Fibroblast of the conjunctiva (primary cell): Measurements from ENCODE around the gene SPIB.
"Not testable (repeated sequence)": the region's sequence is repeated elsewhere in the genome, so short reads cannot be mapped to it uniquely, and the experiment has no call there.

Experiments
- DNase-seq: peaks from one replicate; pipeline ENCODE4 v3.0.0-alpha.2; 2010; ENCODE audit warnings: low read depth

Gene SPIB

DNA sequence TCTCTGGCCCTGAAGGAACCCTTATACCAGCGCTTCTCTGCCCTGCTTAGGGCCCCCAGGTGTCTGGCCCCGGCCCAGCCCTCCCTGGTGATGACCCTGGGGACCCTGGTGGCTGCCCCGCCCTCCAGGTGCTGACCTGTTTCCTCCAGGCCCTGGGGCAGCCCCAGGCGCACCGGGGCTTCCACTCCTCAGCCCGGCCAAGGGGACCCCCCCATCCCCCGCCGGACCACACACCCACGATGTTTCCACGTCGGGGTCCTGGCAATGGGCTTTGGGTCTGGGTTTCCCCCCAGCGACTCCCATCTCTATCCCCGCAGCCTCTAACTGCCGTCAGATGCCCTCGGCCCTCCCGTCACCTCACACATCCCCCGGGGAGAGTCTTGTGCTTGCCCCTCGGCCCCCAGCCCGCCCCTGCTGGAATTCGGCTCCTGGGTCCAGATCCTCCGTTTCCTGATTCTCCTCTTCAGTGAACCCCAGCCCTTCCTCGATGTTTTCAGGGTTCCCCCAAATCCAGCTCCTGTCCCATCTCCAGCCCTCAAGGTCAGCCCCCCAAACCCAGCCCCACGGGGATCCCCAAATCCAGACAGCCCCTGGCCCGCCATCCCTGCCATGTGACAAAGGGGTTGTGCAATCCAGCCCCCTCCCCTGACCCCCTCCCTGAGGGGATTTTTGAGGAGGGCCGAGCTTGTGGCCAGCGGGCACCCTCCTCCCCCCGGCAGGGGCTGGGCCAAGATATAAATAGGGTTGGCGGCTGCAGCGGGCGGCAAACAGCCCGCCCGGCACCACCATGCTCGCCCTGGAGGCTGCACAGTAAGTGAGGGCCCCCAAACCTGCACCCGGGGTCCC, at the start of gene SPIB:
Gene SPIB, plus strand, starts transcription at position 763 of the 846 bp plus-strand sequence. Its CDS starts 25 bp downstream, at position 788.
- DNase-seq: no peak

GRCh38 chr19:50371914-50372475, 46.7 kb upstream of the SPIB start:
- DNase-seq: no peak

DNA sequence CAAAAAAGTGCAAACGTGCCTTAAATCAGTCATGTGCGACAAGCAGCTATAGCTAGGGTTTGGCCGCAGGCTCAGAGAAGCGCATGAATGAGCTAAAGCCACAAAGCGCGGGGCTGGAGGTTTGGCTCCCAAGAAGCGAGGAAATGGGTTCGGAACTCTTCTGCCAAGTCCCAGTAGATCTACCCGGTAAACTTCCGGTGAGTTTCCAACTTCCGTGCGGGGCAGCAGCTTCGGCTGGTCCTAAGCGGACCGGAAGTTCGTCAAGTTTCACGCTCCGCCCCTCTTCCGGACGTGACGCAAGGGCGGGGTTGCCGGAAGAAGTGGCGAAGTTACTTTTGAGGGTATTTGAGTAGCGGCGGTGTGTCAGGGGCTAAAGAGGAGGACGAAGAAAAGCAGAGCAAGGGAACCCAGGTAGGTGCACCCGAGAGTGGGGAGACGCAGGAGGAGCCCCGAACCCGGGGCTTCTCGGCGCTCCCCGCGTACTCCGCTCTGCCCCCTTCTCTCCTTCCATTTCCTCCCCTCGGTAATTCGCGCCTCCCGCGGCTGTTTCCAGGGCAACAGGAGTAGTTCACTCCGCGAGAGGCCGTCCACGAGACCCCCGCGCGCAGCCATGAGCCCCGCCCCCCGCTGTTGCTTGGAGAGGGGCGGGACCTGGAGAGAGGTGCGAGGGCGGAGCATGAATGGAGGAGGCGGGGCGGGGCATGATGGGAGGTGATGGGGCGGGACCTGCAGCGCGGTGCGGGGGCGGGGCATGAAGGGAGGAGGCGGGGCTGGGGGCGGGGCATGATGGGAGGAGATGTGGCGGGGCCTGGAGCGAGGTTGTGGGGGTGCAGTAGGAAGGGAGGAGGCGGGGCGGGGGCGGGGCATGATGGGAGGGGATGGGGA, 42.3 kb upstream of the SPIB start, which contains the start of gene NR1H2:
Gene NR1H2, plus strand, starts transcription at position 292 of the 885 bp plus-strand sequence. CDS start 1,149 bp downstream, outside the sequence.
- peak; percentile 97 for DNase-seq

DNA sequence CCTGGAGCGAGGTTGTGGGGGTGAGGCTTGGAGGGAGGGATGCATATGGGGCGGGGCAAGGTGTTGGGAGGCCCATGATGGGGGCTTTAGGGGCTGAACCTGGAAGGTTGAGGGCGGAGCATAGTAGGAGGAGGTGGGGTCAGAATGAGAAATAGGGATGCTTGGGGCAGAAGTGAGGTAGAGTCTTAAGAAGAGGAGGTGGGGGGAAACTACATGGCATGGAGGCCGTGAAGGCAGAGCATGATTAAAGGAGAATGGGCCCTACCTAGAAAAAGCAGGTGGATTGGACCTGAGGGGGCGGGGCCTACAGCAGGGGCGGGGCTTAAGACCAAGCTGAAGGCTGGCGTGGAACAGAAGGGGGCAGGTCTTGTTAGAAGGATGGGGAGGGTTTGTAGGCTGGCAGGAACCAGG, 41.7 kb upstream of the SPIB start:
- no peak for DNase-seq

DNA sequence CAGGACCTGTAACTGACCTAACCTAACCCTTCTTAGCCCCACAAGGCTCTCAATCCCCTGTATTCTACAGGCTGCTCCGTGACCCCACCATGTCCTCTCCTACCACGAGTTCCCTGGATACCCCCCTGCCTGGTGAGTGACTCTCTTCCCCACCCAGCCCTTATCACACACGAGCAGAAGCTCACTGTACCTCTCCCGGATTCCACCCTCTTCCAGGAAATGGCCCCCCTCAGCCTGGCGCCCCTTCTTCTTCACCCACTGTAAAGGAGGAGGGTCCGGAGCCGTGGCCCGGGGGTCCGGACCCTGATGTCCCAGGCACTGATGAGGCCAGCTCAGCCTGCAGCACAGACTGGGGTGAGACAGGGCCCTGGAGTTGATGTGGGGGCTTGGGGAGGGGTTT, 41.2 kb upstream of the SPIB start:
- no peak for DNase-seq

DNA sequence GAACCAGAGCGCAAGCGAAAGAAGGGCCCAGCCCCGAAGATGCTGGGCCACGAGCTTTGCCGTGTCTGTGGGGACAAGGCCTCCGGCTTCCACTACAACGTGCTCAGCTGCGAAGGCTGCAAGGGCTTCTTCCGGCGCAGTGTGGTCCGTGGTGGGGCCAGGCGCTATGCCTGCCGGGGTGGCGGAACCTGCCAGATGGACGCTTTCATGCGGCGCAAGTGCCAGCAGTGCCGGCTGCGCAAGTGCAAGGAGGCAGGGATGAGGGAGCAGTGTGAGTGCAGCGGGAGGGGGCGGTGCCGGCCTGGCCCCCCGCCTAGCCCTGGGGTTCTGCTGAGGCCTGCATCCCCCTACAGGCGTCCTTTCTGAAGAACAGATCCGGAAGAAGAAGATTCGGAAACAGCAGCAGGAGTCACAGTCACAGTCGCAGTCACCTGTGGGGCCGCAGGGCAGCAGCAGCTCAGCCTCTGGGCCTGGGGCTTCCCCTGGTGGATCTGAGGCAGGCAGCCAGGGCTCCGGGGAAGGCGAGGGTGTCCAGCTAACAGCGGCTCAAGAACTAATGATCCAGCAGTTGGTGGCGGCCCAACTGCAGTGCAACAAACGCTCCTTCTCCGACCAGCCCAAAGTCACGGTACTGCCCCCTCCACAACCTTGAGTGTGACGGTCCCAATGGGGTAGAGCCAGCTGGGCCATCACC, 40.4 kb upstream of the SPIB start:
- DNase-seq: no peak

DNA sequence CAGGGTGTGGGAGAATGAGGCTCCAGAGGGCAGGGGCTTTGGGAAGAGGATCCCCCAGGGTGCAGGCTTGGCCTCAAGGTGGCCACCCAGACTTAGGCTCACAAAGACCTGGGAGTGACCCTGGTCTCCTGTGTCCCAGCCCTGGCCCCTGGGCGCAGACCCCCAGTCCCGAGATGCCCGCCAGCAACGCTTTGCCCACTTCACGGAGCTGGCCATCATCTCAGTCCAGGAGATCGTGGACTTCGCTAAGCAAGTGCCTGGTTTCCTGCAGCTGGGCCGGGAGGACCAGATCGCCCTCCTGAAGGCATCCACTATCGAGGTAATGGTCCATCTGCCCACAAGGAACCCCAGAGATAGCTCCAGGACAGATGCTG, 39.9 kb upstream of the SPIB start:
- no peak for DNase-seq

GRCh38 chr19:50379602-50380001, 39.1 kb upstream of the SPIB start:
- no peak for DNase-seq

DNA sequence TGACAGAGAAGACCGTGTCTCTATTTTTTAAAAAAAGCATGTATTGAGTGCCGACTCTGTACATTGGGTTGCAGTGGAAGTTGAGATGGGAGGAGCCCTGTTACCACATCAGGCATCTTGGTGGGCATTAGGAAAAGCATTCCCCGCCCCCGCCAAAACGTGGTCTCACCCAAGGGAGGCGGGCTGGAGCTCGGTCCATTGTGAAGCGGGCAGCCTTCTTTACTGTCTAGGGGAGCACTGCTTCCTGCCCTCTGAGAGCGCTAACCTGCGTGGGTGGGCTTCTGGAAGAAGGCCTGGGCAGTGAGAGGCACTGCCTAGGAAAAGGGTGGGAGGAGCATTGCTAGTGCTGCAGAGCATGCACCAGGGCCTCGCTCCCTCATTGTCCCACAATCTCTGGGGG, 38.6 kb upstream of the SPIB start:
- no peak for DNase-seq

DNA sequence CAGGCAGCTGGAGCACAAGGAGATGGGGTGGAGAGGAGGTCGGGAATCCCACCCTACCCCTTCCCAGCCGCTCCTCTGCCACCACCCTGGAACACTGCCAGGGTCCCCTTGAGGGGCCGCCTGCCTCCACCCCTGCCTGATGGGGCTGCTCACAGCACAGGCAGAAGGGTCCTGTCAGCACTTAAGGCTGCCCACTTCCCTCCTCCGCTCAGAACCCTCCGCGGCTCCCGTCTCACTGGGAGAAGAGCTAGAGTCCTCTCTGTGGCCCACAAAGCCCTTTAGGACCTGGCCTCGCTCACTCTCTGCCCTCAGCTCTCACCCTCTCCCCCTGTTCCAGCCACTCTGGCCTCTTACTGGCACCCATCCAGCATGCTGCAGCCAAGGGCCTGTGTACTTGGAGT, 38.0 kb upstream of the SPIB start:
- no peak for DNase-seq

DNA sequence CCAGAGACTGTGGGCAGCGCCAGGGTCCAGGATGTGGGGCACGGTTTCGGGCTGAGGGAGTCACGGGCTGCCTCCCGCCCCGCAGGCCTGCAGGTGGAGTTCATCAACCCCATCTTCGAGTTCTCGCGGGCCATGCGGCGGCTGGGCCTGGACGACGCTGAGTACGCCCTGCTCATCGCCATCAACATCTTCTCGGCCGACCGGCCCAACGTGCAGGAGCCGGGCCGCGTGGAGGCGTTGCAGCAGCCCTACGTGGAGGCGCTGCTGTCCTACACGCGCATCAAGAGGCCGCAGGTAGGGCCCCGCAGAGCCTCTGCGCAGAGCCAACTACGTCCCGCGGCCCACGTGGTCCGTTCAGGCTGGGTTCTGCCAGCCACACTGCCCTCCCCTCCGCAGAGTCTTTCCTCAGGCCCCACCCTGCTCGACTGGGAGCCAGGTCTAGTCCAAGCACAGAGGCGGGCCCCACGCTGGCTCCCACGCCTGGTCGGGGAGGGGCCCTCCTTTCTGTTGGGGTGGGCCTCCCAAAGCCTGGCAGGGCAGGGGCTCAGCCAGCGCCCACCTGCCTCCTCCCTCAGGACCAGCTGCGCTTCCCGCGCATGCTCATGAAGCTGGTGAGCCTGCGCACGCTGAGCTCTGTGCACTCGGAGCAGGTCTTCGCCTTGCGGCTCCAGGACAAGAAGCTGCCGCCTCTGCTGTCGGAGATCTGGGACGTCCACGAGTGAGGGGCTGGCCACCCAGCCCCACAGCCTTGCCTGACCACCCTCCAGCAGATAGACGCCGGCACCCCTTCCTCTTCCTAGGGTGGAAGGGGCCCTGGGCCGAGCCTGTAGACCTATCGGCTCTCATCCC, 36.6 kb upstream of the SPIB start:
- no peak for DNase-seq

DNA sequence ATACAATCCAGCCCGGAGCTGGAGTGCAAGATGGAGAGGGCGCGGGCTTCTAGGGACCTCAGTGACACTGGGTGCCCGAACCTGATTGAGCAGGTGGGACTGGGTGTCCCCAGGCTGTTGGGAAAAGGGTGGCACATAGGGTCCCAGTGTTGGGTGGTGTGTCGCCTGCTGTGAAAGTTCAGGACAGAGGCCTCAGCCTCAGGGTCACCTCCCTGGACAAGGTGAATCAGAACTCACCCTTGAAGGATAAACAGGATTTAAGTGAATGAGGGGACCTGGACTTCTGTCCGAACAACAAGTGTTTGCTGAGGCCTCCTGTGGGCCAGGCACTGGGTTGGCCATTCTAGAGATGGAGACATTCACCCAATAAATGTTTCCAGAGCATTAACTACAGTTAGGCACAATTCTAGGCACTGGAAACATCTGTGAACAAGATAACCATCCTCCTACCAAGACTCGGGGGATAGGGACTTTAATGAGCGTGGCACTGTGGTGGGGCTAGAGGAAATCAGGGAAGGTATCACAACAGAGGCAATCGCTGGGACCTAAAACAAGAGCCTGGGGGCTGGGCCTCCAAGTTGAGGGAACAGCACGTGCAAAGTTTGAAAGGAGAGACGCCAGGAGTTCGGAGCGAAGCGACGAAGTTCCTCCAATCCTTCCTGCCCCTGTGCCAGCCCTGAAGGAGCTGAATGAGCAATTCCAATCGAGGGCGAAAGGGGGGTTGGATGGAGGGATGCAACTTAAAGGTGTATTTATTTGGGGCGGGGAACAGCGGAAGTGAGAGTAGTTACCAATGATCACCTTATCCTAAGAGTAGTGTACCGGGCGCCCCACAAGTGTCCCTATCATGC, 35.5 kb upstream of the SPIB start:
- no peak for DNase-seq

DNA sequence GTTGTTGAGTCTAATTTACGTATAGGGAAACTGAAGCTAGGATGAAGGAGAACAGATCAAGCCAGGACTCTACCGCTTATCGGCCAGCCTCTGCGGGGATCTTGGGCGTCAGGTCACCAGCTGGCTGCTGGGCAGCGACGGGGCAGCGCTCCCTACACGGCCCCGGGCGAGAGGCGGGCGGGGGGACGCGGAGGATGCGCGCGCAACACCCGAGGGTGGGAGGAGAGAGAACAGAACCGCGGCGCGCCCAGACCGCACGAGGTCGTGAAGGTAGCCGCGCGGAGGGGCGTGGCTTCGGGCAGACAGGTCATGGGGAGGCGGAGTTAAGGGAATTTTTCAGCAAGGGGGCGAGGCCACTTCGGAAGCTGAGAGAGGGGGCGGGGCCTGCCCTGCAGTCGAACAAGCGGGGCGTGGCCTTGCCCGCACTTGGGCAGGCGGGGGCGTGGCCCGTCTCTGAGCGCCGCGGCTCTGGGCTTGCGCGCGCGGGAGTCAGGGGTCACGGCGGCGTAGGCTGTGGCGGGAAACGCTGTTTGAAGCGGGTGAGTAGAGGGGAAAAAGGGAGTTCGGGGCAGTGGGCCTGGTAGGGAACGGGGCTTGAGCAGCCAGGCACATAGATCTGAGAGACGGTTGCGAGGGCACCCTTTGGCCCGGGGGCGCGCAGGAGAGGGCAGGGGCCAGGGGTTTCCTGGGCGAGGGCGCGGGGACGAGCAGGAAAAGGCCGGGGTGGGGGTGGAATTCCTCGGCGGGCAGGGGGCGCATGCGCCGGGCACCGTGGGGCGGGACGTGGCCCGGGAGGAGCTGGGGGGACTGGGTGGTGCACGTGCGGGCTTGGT, 34.7 kb upstream of the SPIB start, which contains the start of gene POLD1:
Gene POLD1, plus strand, starts transcription at position 496 of the 833 bp plus-strand sequence. CDS start 14,505 bp downstream, outside the sequence.
- DNase-seq: peak; percentile 96

- DNase-seq: no peak
Observed at GRCh38 chr19:50384685-50385535, 33.8 kb upstream of the SPIB start.

- no peak for DNase-seq
Observed at GRCh38 chr19:50387176-50387867, 31.4 kb upstream of the SPIB start.

- DNase-seq: no peak
Observed at GRCh38 chr19:50387868-50388245, 30.9 kb upstream of the SPIB start.

DNA sequence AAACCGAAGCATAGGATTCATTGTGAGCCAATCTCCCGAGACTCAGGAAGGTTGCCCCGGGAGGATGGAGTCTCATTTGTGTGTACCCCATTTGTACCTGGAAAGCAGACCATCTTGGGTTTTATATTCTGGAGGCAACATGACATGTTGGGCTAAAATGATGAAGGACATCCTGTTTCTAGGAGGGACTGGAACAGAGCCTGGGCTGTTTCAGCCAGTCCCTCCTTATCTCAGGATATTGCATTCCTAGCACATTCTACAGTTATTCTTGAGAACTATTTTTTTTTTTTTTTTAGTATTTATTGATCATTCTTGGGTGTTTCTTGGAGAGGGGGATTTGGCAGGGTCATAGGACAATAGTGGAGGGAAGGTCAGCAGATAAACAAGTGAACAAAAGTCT, 28.4 kb upstream of the SPIB start:
- DNase-seq: not testable (repeated sequence)
